K562 (cell line): ENCODE measurements around the gene PPIL4. TPM values are rescaled to one million over a fixed set of nuclear protein-coding genes. Genes with fewer than 3 reads are reported as not detected.

Source experiments
- ARNT ChIP-seq, 2 experiments: fragments of 450-650 bp; IDR thresholded peaks; 2 replicates each; pipeline ENCODE4 v1.6.1; 2016; ENCODE audit warnings: mild to moderate bottlenecking in 1 of 2
- CBFB ChIP-seq: sonication (generic); formaldehyde crosslinking; IDR thresholded peaks from 2 replicates; pipeline ENCODE4 v1.4.0; 2020; ENCODE audit warnings: mild to moderate bottlenecking, missing genetic modification reagents
- DNMT1 ChIP-seq: fragments of 450-650 bp; IDR thresholded peaks from 2 replicates; pipeline ENCODE4 v1.6.1; 2016; ENCODE audit warnings: antibody characterized with exemption, mild to moderate bottlenecking
- FOXJ2 ChIP-seq: fragments of 200-800 bp; sonication (Bioruptor generic); IDR thresholded peaks from 2 replicates; pipeline ENCODE4 v1.6.1; 2016; ENCODE audit warnings: missing genetic modification characterization, missing compliant biosample characterization
- LEF1 ChIP-seq: fragments of 450-650 bp; IDR thresholded peaks from 2 replicates; pipeline ENCODE4 v1.6.1; 2016; ENCODE audit warnings: mild to moderate bottlenecking
- SMARCA5 ChIP-seq: fragments of 450-650 bp; IDR thresholded peaks from 2 replicates; pipeline ENCODE4 v1.6.1; 2016
- TBP ChIP-seq: optimal IDR thresholded peaks from 2 replicates; pipeline ENCODE3; 2011; ENCODE audit warnings: low read depth, low read length, improper control_type of control experiment
- ZNF143 ChIP-seq: sonication (generic); formaldehyde crosslinking; IDR thresholded peaks from 2 replicates; pipeline ENCODE4 v1.9.0; 2022; ENCODE audit warnings: mild to moderate bottlenecking, missing genetic modification reagents
- ZNF175 ChIP-seq: fragments of 200-800 bp; sonication (Bioruptor generic); IDR thresholded peaks from 2 replicates; pipeline ENCODE4 v1.6.1; 2016; ENCODE audit warnings: low read depth, mild to moderate bottlenecking, missing genetic modification characterization, missing compliant biosample characterization
- polyA plus RNA-seq, 8 experiments: library from polyadenylated mRNA; depleted of rRNA in 4 of 8; stranded (reverse) in 5 of 8; unstranded in 3 of 8; fragments of >200 nt; fragmentation: Nextera tagmentation in 2 of 8; fragmentation: Illumina TruSeq in 1 of 8; extraction: Ambion mirVana in 2 of 8; extraction: Trizol in 1 of 8; gene quantifications; 2 replicates each; pipeline versions ENCODE4 v1.2.1 to v1.2.3, GENCODE V29; 2011 to 2014; ENCODE audit warnings: inconsistent platforms in 1 of 8, missing spikeins in 1 of 8
- total RNA-seq, 7 experiments: library from RNA; depleted of rRNA in 6 of 7; stranded (reverse); fragments of >200 nt in 6 of 7; fragmentation: Illumina TruSeq in 2 of 7; extraction: Trizol in 2 of 7; gene quantifications; 2 replicates each; pipeline versions ENCODE4 v1.2.1 to v1.2.3, GENCODE V29; 2011 to 2021; ENCODE audit warnings: low replicate concordance in 1 of 7
- TF ChIP-seq, protein P1 (sequence below): IDR thresholded peaks from 2 replicates; pipeline ENCODE4 v1.6.1; 2011; ENCODE audit warnings: borderline replicate concordance, low read depth, mild to moderate bottlenecking, moderate library complexity, low read length; ENCODE audit not compliant: insufficient read depth, poor library complexity, severe bottlenecking
- TF ChIP-seq, protein P2 (sequence below), 3 experiments: fragments of 200-800 bp in 1 of 3; sonication (Bioruptor generic) in 1 of 3; sonication (generic) in 1 of 3; formaldehyde crosslinking in 1 of 3; IDR thresholded peaks; 2 replicates each; pipeline versions ENCODE4 v1.6.1 to v1.8.0; 2016 to 2022; ENCODE audit warnings: mild to moderate bottlenecking in 2 of 3, missing compliant biosample characterization in 2 of 3, missing genetic modification characterization in 2 of 3, missing genetic modification reagents in 1 of 3
- TF ChIP-seq, protein P3 (sequence below): fragments of 450-650 bp; formaldehyde crosslinking; conservative IDR thresholded peaks from 2 replicates; pipeline ENCODE4 v1.4.0; 2022; ENCODE audit warnings: mild to moderate bottlenecking, missing genetic modification characterization
- TF ChIP-seq, protein P4 (sequence below): IDR thresholded peaks from 2 replicates; pipeline ENCODE4 v1.6.1; 2012; ENCODE audit warnings: low read depth, low read length, improper control_type of control experiment, borderline replicate concordance
- TF ChIP-seq, protein P5 (sequence below): fragments of 250-450 bp; sonication (Bioruptor Pico); IDR thresholded peaks from 2 replicates; pipeline ENCODE4 v1.4.0; 2020; ENCODE audit warnings: mild to moderate bottlenecking, moderate library complexity

Gene PPIL4
- total and polyA plus RNA-seq, 9 of the 15 experiments (the other 6 are each of a cell fraction or from before 2014, with no cell fraction given) = 14.5 to 55.2 (median 45.9) TPM

DNA sequence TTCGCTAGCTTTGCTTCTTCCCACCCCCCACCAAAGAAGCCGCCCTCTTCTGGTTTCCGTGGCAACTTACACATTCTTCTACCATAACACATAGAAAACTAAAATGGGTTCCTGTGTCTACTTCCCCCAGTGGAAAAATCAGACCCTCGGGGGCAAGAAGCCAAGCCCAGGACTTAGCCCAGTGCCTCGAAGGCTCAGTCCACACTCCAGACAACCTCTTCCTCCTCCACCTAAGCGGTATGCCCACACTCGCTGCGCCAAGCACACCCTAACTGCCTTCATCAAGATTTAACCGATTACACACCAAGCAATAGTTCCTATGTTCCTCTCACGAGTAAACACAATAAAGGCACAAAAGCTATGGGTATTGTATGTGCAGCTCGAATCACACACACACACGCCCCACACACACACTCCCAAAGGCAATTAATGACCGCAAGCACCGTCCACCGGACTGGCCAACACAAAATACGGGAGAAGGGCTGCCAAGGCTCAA, 537 bp downstream of the PPIL4 start (continued):
- TF ChIP-seq, protein P1, sequence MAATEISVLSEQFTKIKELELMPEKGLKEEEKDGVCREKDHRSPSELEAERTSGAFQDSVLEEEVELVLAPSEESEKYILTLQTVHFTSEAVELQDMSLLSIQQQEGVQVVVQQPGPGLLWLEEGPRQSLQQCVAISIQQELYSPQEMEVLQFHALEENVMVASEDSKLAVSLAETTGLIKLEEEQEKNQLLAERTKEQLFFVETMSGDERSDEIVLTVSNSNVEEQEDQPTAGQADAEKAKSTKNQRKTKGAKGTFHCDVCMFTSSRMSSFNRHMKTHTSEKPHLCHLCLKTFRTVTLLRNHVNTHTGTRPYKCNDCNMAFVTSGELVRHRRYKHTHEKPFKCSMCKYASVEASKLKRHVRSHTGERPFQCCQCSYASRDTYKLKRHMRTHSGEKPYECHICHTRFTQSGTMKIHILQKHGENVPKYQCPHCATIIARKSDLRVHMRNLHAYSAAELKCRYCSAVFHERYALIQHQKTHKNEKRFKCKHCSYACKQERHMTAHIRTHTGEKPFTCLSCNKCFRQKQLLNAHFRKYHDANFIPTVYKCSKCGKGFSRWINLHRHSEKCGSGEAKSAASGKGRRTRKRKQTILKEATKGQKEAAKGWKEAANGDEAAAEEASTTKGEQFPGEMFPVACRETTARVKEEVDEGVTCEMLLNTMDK = peak; percentile 41
- TF ChIP-seq CBFB (CRISPR knock-in tag) = peak; percentile 63; the same call in 1 of the 2 replicates
- TF ChIP-seq, protein P2, sequence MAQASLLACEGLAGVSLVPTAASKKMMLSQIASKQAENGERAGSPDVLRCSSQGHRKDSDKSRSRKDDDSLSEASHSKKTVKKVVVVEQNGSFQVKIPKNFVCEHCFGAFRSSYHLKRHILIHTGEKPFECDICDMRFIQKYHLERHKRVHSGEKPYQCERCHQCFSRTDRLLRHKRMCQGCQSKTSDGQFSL (CRISPR knock-in tag; IDR thresholded peaks at IDR 0.05) = peak; percentile 74
- TF ChIP-seq, protein P2 (tag; IDR thresholded peaks at IDR 0.05) = no peak
- TF ChIP-seq, protein P3, sequence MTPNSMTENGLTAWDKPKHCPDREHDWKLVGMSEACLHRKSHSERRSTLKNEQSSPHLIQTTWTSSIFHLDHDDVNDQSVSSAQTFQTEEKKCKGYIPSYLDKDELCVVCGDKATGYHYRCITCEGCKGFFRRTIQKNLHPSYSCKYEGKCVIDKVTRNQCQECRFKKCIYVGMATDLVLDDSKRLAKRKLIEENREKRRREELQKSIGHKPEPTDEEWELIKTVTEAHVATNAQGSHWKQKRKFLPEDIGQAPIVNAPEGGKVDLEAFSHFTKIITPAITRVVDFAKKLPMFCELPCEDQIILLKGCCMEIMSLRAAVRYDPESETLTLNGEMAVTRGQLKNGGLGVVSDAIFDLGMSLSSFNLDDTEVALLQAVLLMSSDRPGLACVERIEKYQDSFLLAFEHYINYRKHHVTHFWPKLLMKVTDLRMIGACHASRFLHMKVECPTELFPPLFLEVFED (CRISPR knock-in tag) = peak; percentile 35; the same call in 1 of the 2 replicates
- peak; percentile 63; the same call in 1 of the 2 replicates for TF ChIP-seq FOXJ2 (tag)
- no peak for TF ChIP-seq ZNF175 (CRISPR knock-in tag)
- TF ChIP-seq, protein P4, sequence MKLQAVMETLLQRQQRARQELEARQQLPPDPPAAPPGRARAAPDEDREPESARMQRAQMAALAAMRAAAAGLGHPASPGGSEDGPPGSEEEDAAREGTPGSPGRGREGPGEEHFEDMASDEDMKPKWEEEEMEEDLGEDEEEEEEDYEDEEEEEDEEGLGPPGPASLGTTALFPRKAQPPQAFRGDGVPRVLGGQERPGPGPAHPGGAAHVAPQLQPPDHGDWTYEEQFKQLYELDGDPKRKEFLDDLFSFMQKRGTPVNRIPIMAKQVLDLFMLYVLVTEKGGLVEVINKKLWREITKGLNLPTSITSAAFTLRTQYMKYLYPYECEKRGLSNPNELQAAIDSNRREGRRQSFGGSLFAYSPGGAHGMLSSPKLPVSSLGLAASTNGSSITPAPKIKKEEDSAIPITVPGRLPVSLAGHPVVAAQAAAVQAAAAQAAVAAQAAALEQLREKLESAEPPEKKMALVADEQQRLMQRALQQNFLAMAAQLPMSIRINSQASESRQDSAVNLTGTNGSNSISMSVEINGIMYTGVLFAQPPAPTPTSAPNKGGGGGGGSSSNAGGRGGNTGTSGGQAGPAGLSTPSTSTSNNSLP = no peak
- 0 out of 2 replicates have a peak, but pooled peaks have one; percentile 17 for TF ChIP-seq ZNF143 (CRISPR knock-in tag)
- TF ChIP-seq SMARCA5 = 0 out of 2 replicates have a peak, but pooled peaks have one; percentile 29
- 0 out of 4 replicates have a peak, but pooled peaks have one; percentile 14 to 45 for TF ChIP-seq ARNT (IDR thresholded peaks at IDR 0.05)
- TF ChIP-seq, protein P5, sequence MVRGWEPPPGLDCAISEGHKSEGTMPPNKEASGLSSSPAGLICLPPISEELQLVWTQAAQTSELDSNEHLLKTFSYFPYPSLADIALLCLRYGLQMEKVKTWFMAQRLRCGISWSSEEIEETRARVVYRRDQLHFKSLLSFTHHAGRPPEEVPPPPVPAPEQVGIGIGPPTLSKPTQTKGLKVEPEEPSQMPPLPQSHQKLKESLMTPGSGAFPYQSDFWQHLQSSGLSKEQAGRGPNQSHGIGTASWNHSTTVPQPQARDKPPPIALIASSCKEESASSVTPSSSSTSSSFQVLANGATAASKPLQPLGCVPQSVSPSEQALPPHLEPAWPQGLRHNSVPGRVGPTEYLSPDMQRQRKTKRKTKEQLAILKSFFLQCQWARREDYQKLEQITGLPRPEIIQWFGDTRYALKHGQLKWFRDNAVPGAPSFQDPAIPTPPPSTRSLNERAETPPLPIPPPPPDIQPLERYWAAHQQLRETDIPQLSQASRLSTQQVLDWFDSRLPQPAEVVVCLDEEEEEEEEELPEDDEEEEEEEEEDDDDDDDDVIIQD (CRISPR knock-in tag) = 0 out of 2 replicates have a peak, but pooled peaks have one; percentile 36
- 0 out of 2 replicates have a peak, but pooled peaks have one; percentile 7 for TF ChIP-seq LEF1
- peak; percentile 92 for TF ChIP-seq DNMT1
- TF ChIP-seq TBP = peak; percentile 60
